H4 (cell line): Measurements from ENCODE around the gene ACSF3. TPM values are rescaled to one million over a fixed set of nuclear protein-coding genes. Genes with fewer than 3 reads are reported as not detected.

ENCODE experiments used
- DNase-seq: peaks from one replicate; pipeline ENCODE4 v3.0.0-alpha.2; 2015; ENCODE audit warnings: low spot score
- total RNA-seq: library from RNA; depleted of rRNA; stranded (reverse); fragments of >200 nt; shearing (Covaris generic); gene quantifications from 2 replicates; pipeline ENCODE4 v1.2.3, GENCODE V29; 2014

Gene ACSF3
- total RNA-seq, 1 experiment from 2014 or later, result 25.9 TPM

GRCh38 chr16:89094880-89095258, 1.2 kb downstream of the ACSF3 start:
- DNase-seq, result no peak

- DNase-seq, result no peak
These were observed 1.9 kb downstream of the ACSF3 start for GRCh38 chr16:89095491-89095951.

- DNase-seq, result no peak
These were observed 2.5 kb downstream of the ACSF3 start for GRCh38 chr16:89096042-89096717.

GRCh38 chr16:89096768-89097391, 3.2 kb downstream of the ACSF3 start:
- no peak for DNase-seq

- DNase-seq, result no peak
These were observed 3.7 kb downstream of the ACSF3 start for GRCh38 chr16:89097392-89097772.

GRCh38 chr16:89098767-89099430, 5.2 kb downstream of the ACSF3 start:
- DNase-seq, result no peak

GRCh38 chr16:89099905-89100304, 6.3 kb downstream of the ACSF3 start:
- no peak for DNase-seq

GRCh38 chr16:89100601-89101302, 7.1 kb downstream of the ACSF3 start:
- no peak for DNase-seq

GRCh38 chr16:89101303-89102040, 7.8 kb downstream of the ACSF3 start:
- DNase-seq, result no peak

GRCh38 chr16:89102041-89102471, 8.4 kb downstream of the ACSF3 start:
- no peak for DNase-seq

GRCh38 chr16:89102481-89103073, 8.9 kb downstream of the ACSF3 start:
- DNase-seq, result no peak

GRCh38 chr16:89103156-89103555, 9.5 kb downstream of the ACSF3 start:
- no peak for DNase-seq

GRCh38 chr16:89103781-89104180, 10.1 kb downstream of the ACSF3 start:
- DNase-seq, result no peak

- DNase-seq, result no peak
These were observed 10.7 kb downstream of the ACSF3 start for GRCh38 chr16:89104303-89104702.

GRCh38 chr16:89104930-89105571, 11.4 kb downstream of the ACSF3 start:
- no peak for DNase-seq

GRCh38 chr16:89105599-89106151, 12.0 kb downstream of the ACSF3 start:
- no peak for DNase-seq

- DNase-seq, result no peak
These were observed 13.0 kb downstream of the ACSF3 start for GRCh38 chr16:89106533-89107202.

GRCh38 chr16:89107203-89107582, 13.5 kb downstream of the ACSF3 start:
- no peak for DNase-seq

GRCh38 chr16:89108416-89108815, 14.8 kb downstream of the ACSF3 start:
- DNase-seq, result no peak

GRCh38 chr16:89110641-89111040, 17.0 kb downstream of the ACSF3 start:
- DNase-seq, result no peak
